COLO829 (cell line): ENCODE results near the gene TRUB2.
A peak's percentile ranks its signal among the peaks of the same experiment; 100 is the strongest.
"Not testable (repeated sequence)": the region's sequence is repeated elsewhere in the genome, so short reads cannot be mapped to it uniquely, and the experiment has no call there.

Source experiments
- DNase-seq: peaks from one replicate; pipeline ENCODE4 v3.0.0; 2012; ENCODE audit warnings: low spot score

TRUB2 gene

DNA sequence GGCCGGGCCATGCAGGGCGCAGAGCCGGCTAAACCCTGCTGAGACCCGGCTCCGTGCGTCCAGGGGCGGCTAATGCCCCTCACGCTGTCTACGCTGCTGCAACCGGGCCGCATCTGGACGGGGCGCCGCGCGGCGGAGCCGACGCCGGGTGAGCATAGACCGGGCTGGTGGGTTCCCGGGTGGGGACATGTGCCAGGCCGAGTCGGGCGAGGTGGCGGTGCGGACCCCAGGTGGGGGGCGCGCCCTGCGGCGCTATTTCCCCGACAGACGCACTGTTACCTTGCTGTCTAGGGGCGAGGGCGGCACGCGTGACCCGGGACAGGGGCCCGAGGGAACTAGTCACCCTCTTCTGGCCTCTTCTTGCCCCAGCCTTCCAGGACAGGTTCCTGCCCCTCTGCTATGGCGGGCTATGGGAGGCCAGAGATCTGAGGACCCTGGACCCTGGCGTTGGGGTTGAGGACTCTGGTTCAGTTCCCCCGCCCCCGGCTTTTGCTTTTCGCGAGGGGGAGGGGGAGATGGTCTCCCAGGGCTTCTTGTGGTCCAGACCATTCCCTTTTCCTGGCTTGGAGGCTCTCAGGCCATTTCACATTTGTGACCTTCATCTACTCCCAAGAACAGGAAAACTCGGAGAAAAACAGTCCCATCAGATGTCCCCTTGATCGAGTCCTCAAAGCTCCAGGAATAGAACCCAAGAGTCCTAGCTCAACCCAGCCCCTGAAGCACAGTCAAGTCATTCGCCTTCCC, 18.6 kb upstream of the TRUB2 start:
- DNase-seq, result no peak

DNA sequence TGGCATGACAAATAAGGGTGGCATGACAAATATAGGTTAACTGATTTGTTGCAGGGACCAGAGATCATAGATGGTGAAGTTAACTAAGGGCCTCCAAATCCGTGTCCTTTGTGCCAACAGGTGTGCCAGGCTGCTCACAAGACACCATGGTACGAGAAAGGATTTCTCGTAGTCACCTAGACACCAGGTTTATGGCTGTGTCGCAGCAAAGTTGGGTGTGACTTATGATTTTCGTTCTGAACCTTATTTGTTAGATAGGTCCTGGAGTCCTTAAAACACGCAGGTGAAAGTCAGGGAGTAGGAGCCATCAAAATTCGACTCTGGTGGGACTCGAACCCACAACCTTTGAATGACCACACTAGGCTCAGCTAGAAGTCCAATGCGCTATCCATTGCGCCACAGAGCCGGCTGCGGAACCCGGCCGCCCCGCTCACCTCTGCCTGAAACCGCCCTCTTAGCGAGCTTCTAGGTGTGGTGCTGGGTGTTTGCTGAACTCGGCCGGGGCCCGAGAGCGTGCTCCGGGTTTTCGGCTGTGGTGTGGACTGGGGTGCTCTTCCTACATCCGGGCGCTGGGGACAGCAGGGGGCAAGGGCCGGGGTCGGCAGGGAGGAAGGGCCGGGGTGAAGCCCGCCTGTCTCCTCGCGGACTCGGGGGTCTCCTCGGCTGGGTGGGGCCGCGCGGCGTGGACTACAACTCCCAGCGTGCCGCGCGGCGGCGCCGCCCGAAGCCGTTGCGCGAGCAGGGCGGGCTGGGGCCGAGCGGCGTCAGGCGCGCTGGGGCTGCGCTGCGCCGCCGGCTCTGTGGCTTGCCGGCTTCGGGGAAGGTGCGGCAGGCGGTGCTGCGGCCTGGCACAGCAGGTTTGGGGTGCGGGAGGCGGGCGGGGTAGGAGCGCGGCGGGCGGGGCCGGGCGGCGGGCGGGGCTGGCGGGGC, 17.8 kb upstream of the TRUB2 start, which contains the start of gene SLC27A4:
Gene SLC27A4 (plus strand): TSS at position 767 of the 930 bp plus-strand sequence. CDS start 2,606 bp downstream, outside the sequence.
- peak; percentile 63 for DNase-seq

DNA sequence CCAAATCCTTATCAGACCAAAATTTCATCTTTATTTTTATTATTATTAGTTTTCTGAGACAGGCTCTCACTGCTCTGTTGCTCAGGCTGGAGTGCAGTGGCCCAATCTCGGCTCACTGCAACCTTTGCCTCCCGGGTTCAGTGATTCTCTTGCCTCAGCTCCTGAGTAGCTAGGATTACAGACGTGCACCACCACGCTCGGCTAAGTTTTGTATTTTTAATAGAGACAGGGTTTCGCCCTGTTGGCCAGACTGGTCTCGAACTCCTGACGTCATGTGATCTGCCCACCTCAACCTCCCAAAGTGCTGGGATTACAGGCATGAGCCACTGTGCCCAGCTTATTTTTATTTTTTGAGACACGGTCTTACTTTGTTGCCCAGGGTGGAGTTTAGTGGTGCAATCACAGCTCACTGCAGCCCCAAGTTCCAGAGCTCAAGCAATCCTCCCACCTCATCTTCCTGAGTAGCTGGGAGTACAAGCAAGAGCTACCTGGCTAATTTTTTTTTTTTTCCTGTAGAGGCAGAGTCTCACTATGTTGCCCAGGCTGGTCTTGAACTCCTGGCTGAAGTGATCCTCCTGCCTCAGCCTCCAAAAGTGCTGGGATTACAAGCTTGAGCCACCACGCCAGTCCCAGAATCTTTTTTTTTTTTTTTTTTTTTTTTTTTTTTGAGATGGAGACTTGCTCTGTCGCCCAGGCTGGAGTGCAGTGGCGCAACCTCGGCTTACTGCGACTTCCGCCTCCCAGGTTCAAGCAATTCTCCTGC, 16.8 kb upstream of the TRUB2 start:
- not testable (repeated sequence) for DNase-seq

DNA sequence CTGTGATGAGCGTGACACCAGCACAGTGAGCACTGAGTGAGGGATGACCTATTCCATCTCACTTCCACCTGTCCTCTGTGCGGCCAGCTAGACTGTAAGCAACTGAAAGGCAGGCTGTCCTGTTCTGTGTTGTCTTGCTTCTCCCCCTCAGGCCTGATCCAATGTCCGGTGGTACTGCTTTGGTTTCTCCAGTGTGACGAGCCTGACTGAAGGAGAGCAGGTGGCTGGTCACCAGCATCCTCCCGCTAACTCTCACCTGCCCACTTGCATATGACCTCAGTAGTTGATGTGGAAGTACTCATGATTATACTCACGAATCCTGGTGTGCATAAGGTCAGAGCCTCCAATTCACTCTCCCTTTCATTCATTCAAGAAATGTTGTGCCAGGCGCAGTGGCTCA, 15.7 kb upstream of the TRUB2 start:
- DNase-seq, result no peak

DNA sequence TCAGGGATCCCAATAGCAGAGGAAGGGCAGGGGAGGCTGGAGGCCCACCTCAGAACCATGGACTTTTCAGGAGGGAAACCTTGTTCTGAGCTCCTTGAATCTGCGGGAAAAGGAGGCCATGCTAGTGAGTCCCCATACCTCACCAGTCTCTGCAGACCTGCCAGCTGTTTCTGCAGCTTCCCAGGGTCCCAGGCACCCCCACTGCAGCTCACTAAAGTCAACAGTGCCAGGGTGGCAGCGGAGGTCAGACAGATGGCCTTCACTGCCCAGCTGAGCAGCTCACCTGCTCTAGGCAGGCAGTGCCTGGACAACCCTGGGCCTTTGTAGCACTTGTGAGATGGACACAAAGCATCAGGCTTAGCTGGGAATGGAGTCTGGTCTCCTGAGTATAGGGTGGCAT, 13.7 kb upstream of the TRUB2 start:
- DNase-seq, result no peak

DNA sequence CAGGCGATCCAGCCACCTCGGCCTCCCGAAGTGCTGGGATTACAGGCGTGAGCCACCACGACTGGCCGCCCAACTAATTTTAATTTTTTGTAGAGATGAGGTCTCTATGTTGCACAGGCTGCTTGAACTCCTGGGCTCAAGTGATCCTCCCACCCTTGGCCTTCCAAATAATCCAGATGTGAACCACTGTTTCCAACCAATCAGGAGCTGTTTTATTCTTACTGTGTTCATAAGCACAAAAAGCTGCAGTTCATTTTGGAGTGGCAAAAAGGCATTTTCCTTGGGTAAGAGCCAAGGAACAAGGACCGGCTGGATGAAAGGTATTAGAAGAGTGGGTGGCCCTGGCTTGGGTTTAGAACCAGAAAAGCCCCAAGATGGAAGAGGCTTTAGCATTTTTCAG, 12.9 kb upstream of the TRUB2 start:
- DNase-seq, result no peak

DNA sequence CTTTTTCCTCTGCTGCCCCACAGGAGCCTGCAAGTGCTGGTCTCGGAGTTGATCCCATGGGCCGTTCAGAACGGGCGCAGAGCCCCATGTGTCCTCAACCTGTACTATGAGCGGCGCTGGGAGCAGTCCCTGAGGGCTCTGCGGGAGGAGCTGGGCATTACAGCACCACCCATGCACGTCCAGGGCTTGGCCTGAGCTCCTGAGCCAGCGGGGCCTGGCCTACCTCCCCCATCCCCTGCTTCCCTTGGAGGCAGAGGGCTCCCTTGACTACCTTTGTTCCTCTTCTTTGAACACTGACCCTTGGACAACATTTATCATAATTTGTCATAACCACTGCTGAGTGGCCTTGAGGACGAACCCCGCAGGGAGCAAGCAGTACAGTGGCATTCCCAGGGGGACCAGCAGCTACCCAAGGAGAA, 11.2 kb upstream of the TRUB2 start:
- DNase-seq, result no peak

- no peak for DNase-seq
Measured at GRCh38 chr9:128325629-128326028, 3.4 kb upstream of the TRUB2 start.

GRCh38 chr9:128324401-128324800, 2.2 kb upstream of the TRUB2 start:
- DNase-seq, result no peak

GRCh38 chr9:128323791-128324190, 1.5 kb upstream of the TRUB2 start:
- no peak for DNase-seq

- DNase-seq, result no peak
Measured at GRCh38 chr9:128323212-128323730, 1.0 kb upstream of the TRUB2 start.

DNA sequence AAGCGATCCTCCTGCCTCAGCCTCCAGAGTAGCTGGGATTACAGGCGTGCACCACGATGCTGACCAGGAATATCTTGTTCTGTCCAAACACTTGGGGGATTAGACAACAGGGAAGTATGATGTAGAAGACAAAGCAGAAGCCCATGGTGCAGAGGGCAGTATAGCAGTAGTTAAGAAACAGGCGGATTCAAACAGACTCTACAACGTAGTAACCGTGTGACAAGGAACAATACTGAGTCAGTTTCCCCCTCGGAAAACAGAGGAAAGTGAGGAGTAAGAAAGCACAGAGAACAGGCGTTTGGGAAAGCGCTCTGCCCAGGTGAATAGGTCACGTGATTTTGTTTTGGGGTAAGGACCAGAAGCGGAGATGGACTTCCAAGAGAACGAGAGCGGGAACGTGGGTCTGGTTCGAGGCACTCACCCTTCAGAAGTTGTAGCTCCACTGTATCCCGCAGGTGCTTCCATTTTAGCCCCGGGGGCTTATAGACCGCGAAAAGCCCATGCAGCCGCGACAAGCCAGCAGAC, 306 bp downstream of the TRUB2 start:
- no peak for DNase-seq

- DNase-seq, result no peak
Measured at GRCh38 chr9:128321343-128321742, 904 bp downstream of the TRUB2 start.

- DNase-seq, result no peak
Measured at GRCh38 chr9:128317629-128318028, 4.6 kb downstream of the TRUB2 start.

DNA sequence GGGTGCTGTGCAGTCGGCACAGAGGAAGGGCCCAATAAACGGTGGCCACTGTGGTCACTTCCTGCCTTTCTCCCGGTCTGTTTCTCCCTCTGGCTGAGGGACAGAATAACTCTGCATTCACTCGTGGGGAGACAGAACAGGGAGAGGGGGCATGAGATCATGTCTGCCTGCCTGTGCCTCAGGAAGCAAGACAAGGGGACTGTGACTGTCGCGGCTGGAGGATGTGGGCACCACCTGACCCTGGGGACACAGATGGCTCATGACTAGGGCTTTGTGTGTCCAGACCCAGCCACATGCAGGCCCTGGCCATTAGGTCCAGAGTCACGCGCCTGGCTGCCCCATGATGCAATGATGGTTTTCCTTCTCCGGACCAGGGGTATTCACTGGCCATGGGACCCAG, 5.8 kb downstream of the TRUB2 start:
- no peak for DNase-seq

DNA sequence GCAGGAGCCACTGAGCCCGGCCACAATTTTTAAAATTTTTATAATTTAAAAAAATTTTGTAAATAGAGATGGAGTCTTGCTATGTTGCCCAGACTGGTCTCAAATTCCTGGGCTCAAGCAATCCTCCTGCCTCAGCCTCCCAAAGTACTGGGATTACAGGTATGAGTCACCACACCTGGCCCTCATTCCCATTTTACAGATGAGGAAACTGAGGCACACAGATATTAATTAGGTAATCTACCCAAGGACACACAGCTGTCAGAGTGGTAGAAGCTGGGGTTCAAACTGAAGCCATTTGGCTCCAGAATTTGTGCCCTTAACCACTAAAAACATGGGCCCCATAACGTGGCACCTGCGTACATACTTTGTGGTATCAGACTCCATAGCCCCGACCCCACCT, 7.5 kb downstream of the TRUB2 start:
- no peak for DNase-seq

DNA sequence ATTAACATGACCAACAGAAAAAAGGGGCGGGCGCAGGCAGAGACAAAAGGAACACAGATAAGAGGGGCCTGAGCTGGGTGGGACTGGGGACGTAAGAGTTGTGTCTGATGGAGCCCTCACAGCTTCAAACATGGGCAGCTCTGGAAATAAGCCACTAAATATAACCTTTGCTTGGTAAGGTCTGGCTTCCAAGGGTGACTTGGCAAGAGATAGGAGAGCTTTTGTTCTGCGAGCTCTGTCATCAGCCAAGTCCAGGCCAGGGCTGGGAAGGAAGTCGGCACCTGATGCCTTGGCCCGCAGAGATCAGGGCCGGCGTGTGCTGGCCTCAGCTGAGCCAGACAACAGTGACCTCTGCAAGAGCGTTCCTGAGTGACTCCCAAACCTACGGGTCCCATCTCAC, 11.8 kb downstream of the TRUB2 start:
- DNase-seq, result peak; percentile 40

- DNase-seq, result no peak
Measured at GRCh38 chr9:128309551-128309950, 12.7 kb downstream of the TRUB2 start.

- no peak for DNase-seq
Measured at GRCh38 chr9:128304971-128305288, 17.3 kb downstream of the TRUB2 start.

DNA sequence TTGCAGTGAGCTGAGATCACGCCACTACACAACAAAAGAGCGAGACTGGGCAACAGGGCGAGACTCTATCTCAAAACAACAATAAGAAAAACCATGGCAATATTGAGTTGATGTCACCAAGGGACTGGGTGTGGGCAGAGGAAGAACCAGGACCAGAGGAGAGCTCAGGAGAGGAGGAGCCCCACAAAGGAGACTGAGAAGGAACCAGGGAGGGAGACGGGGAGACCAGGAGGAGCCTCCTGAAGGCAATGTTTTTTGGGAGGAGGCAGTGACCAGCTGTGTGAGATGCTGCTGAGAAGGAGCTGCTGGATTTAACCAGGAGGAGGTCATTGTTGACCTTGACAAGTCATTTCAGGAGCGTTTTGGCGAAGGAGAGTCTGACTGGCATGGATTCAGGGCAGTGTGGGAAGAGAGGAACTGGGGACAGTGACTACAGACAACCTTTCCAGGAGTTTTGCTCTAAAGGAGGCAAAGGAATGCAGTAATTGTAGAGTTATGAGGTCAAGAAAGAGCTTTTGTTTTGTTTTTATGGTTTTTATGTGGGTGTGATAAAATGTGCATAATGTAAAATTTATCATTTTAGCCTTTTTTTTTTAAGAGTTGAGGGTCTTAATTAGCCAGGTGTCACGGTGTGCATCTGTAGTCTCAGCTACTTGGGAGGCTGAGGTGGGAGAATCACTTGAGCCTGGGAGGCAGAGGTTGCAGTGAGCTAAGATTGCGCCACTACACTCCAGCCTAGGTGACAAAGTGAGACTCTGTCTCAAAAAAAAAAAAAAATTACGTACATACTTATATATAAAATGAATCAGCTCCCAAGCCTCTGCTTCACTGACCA, 17.9 kb downstream of the TRUB2 start:
- no peak for DNase-seq
